Parathyroid adenoma (tissue), 2 donors: ENCODE measurements around the gene NDE1.

Experiments
- H2AFZ ChIP-seq: fragments of 300-600 bp; sonication (generic); one replicate; pipeline ENCODE4 v1.7.0; 2017; ENCODE audit warnings: antibody characterized with exemption, mild to moderate bottlenecking
- H3K27ac ChIP-seq: fragments of 300-600 bp; sonication (generic); one replicate; pipeline ENCODE4 v1.7.0; 2017
- H3K27me3 ChIP-seq: fragments of 300-600 bp; sonication (generic); one replicate; pipeline ENCODE4 v1.7.0; 2017; ENCODE audit warnings: low read length; ENCODE audit not compliant: control insufficient read depth, insufficient read depth
- H3K36me3 ChIP-seq: fragments of 300-600 bp; sonication (generic); one replicate; pipeline ENCODE4 v1.7.0; 2017; ENCODE audit warnings: low read length; ENCODE audit not compliant: control insufficient read depth, insufficient read depth
- H3K4me1 ChIP-seq: fragments of 300-600 bp; sonication (generic); one replicate; pipeline ENCODE4 v1.7.0; 2017; ENCODE audit warnings: control low read depth
- H3K4me2 ChIP-seq: fragments of 300-600 bp; sonication (generic); one replicate; pipeline ENCODE4 v1.7.0; 2017; ENCODE audit warnings: low read length
- H3K4me3 ChIP-seq: fragments of 300-600 bp; sonication (generic); one replicate; pipeline ENCODE4 v1.7.0; 2017; ENCODE audit warnings: low read depth, low read length
- H3K79me2 ChIP-seq: fragments of 300-600 bp; sonication (generic); one replicate; pipeline ENCODE4 v1.7.0; 2017; ENCODE audit warnings: control low read depth
- H3K9ac ChIP-seq: fragments of 300-600 bp; sonication (generic); one replicate; pipeline ENCODE4 v1.7.0; 2017; ENCODE audit warnings: mild to moderate bottlenecking
- H3K9me3 ChIP-seq: fragments of 300-600 bp; sonication (generic); one replicate; pipeline ENCODE4 v1.7.0; 2017; ENCODE audit warnings: low read length; ENCODE audit not compliant: control insufficient read depth
- TF ChIP-seq, protein P1 (sequence below): fragments of 300-600 bp; sonication (generic); IDR thresholded peaks from one replicate; pipeline ENCODE4 v1.7.0; 2017; ENCODE audit warnings: antibody characterized with exemption, mild to moderate bottlenecking
- donor health status: primary hyperparathyroidism.

Gene NDE1

GRCh38 chr16:15746332-15746731, 96.3 kb downstream of the NDE1 start:
- H2AFZ ChIP-seq: no peak overlapping the region
- no peaks in the 10 kb centered on the region for H3K36me3 ChIP-seq
- TF ChIP-seq, protein P1, sequence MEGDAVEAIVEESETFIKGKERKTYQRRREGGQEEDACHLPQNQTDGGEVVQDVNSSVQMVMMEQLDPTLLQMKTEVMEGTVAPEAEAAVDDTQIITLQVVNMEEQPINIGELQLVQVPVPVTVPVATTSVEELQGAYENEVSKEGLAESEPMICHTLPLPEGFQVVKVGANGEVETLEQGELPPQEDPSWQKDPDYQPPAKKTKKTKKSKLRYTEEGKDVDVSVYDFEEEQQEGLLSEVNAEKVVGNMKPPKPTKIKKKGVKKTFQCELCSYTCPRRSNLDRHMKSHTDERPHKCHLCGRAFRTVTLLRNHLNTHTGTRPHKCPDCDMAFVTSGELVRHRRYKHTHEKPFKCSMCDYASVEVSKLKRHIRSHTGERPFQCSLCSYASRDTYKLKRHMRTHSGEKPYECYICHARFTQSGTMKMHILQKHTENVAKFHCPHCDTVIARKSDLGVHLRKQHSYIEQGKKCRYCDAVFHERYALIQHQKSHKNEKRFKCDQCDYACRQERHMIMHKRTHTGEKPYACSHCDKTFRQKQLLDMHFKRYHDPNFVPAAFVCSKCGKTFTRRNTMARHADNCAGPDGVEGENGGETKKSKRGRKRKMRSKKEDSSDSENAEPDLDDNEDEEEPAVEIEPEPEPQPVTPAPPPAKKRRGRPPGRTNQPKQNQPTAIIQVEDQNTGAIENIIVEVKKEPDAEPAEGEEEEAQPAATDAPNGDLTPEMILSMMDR: no peak
- no peak overlapping the region for H3K4me2 ChIP-seq
- no peak overlapping the region for H3K9ac ChIP-seq
- H3K9me3 ChIP-seq: no peaks in the 10 kb centered on the region
- H3K79me2 ChIP-seq: no peaks in the 10 kb centered on the region
- no peak overlapping the region for H3K4me3 ChIP-seq
- H3K27ac ChIP-seq: no peak overlapping the region
- H3K27me3 ChIP-seq: no peaks in the 10 kb centered on the region
- H3K4me1 ChIP-seq: no peaks in the 10 kb centered on the region

- no peak overlapping the region for H3K9ac ChIP-seq
- no peaks in the 10 kb centered on the region for H3K27me3 ChIP-seq
- no peak overlapping the region for H3K4me2 ChIP-seq
- H3K4me1 ChIP-seq: no peaks in the 10 kb centered on the region
- no peaks in the 10 kb centered on the region for H3K79me2 ChIP-seq
- TF ChIP-seq, protein P1: no peak
- H3K4me3 ChIP-seq: no peak overlapping the region
- H2AFZ ChIP-seq: no peak overlapping the region
- H3K36me3 ChIP-seq: no peaks in the 10 kb centered on the region
- no peaks in the 10 kb centered on the region for H3K9me3 ChIP-seq
- no peak overlapping the region for H3K27ac ChIP-seq
These were observed 97.9 kb downstream of the NDE1 start for GRCh38 chr16:15747937-15748336.

- H3K79me2 ChIP-seq: no peaks in the 10 kb centered on the region
- no peaks in the 10 kb centered on the region for H3K27me3 ChIP-seq
- no peaks in the 10 kb centered on the region for H3K9me3 ChIP-seq
- no peak overlapping the region for H3K4me2 ChIP-seq
- H3K4me1 ChIP-seq: no peaks in the 10 kb centered on the region
- no peak overlapping the region for H3K27ac ChIP-seq
- H3K9ac ChIP-seq: no peak overlapping the region
- TF ChIP-seq, protein P1: no peak
- H3K4me3 ChIP-seq: no peak overlapping the region
- no peaks in the 10 kb centered on the region for H3K36me3 ChIP-seq
- no peak overlapping the region for H2AFZ ChIP-seq
These were observed 98.6 kb downstream of the NDE1 start for GRCh38 chr16:15748654-15749053.

DNA sequence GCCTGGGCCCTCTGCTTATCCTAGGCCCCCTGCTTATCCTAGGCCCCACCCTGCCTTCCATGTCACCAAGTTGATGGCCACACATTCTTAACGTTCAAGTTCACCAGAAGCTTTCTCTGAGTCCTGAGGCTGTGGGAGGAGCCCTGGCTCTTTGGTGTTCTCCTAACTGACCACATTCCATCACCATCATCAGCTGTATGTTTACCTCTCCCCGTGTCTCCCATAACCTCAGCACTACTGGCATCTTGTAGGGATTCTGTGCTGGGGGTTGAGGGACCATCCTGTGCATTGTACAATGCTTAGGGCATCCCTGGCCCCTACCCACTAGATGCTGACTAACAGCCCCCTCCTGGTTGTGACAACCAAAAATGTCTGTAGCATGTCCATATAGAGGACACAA, 99.3 kb downstream of the NDE1 start:
- no peak overlapping the region for H3K4me3 ChIP-seq
- H3K9me3 ChIP-seq: no peaks in the 10 kb centered on the region
- H3K4me1 ChIP-seq: no peaks in the 10 kb centered on the region
- no peaks in the 10 kb centered on the region for H3K36me3 ChIP-seq
- H3K4me2 ChIP-seq: no peak overlapping the region
- H3K9ac ChIP-seq: no peak overlapping the region
- TF ChIP-seq, protein P1: no peak
- H3K27ac ChIP-seq: no peak overlapping the region
- no peaks in the 10 kb centered on the region for H3K79me2 ChIP-seq
- no peak overlapping the region for H2AFZ ChIP-seq
- no peaks in the 10 kb centered on the region for H3K27me3 ChIP-seq

GRCh38 chr16:15749985-15750384, 99.9 kb downstream of the NDE1 start:
- Histone ChIP-seq H3K36me3 (no peaks in the 10 kb centered on the region), H2AFZ (no peak overlapping the region), H3K4me1 (no peaks in the 10 kb centered on the region), H3K79me2 (no peaks in the 10 kb centered on the region), H3K9ac (no peak overlapping the region), H3K9me3 (no peaks in the 10 kb centered on the region), H3K4me2 (no peak overlapping the region), H3K27me3 (no peaks in the 10 kb centered on the region), H3K4me3 (no peak overlapping the region), H3K27ac (no peak overlapping the region)
- TF ChIP-seq, protein P1: no peak
